ENCODE data around the gene OTUD5.

The OTUD5 gene

DNA sequence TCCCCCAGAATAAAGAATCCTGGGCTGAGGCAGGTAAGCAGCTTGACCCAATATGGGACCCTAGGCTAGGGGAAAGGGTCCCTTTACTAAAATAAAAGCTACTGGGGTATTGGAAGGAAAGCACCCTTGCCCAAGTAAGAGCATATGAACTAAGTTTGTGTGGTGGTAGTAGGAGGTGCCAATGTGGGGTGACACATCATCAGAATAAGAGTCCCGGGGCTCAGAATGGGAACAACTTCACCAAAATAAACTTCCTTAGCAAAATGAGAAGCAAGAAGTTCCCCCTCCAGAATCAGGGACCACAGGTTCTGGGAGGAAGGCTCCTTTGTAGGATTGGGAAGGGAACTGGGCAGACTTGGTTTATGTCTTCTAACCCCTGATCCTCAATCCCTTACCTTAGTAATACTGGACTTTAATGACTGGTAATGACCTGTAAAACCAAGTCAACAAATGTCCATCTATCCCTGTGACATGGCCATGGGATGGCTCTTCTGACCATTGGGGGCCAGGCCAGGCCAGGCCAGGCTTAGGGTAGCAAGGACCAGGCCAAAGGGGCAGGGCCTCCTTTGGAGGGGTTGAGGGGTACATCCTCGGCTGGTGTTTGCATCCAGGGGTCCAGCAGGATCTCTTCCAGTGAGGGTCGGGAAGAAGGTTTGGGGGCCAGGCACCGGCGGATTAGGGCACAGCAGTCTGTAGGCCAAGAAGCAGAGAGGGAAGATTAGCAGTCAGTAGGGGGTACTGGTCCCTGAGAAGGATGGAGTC is 43.6 kb downstream of the OTUD5 start:
- in situ Hi-C loops (cut with HindIII; ENCODE audit: low sequenced_read_pairs) = no loop called here

- in situ Hi-C loops (cut with HindIII; ENCODE audit: low sequenced_read_pairs) = no loop called here
Observed at GRCh38 chrX:48911412-48912182, 45.8 kb downstream of the OTUD5 start, which contains the start of gene SLC35A2. Gene SLC35A2, minus strand, starts transcription at chrX:48911646. Its CDS starts 10 bp downstream, at chrX:48911636.

- in situ Hi-C loops (cut with HindIII; ENCODE audit: low sequenced_read_pairs) = no loop called here
Observed at GRCh38 chrX:48910926-48911411, 46.4 kb downstream of the OTUD5 start.

GRCh38 chrX:48909703-48910294 is 47.6 kb downstream of the OTUD5 start:
- in situ Hi-C loops (cut with HindIII; ENCODE audit: low sequenced_read_pairs) = no loop called here

DNA sequence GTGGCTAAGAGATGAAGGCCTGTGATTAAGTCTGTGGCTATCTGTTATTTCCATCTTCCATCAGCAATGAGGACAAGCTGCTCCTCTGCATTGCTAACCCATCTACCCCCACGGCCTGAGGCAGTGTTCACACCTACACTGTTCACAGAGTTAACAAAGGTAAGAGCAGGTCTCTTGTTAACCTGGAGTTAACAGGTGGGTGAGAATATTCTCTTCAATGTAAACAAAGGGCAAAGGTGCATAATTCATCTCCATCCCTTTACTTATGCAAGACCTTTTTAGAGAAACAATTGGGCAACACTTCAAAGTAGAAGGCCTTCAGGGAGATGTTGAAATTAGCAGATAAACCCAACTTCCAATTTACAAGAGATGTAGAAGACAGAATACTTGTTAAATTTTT is 48.8 kb downstream of the OTUD5 start:
- in situ Hi-C loops (cut with HindIII; ENCODE audit: low sequenced_read_pairs) = no loop called here

DNA sequence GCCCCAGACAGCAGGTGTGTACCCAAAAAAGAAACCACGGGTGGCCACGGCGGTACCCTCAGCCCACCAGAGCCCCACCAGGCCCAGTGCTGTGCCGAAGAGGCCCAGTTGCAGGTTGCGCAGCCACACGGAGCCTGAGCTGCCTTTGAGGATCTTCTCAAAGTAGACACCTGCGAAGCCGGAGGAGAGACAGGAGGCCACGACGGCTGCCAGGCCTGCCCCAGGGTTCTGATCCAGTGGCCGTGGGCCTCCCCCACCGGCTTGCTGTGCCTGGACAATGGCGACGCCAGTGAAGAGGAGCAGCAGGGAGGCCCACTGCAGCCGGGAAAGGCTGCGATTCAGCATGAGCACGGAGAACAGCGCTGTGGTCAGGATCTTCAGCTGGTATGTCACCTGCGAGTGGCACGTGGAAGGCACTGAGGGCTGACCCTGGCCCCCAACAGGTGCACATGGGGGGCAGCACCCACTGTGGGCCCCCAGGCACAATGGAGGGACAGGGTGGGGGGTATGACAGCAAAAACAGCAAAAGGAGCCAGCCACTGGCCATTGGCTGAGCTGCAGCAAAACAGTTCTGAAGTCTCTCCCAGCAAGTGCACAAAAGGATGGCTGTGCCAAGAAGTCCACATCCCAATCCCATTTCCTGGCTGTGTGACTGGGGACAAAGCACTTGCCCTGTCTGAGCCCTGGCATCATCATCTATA is 52.2 kb downstream of the OTUD5 start:
- in situ Hi-C loops (cut with HindIII; ENCODE audit: low sequenced_read_pairs) = no loop called here

DNA sequence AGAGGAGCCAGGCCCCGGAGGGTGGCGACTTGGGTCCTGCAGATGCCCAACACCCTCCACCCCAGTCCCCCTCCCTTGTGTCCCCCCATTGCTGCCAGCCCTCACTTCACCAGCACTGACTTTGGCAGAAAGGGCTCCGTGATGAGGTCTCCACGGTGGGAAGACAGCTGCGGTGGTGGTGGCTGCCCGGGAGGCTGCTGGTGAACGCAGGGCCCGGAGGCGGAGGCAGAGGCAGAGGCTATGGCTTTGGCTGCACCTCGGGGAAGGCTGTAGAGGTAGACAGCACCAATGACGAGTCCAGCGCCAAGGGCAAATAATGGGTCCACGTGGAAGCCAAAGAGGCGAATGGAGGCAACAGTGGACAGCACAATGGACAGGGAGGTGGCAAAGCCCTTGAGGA is 52.8 kb downstream of the OTUD5 start:
- in situ Hi-C loops (cut with HindIII; ENCODE audit: low sequenced_read_pairs) = no loop called here

- in situ Hi-C loops (cut with HindIII; ENCODE audit: low sequenced_read_pairs) = no loop called here
Observed at GRCh38 chrX:48904180-48904579, 53.2 kb downstream of the OTUD5 start.

DNA sequence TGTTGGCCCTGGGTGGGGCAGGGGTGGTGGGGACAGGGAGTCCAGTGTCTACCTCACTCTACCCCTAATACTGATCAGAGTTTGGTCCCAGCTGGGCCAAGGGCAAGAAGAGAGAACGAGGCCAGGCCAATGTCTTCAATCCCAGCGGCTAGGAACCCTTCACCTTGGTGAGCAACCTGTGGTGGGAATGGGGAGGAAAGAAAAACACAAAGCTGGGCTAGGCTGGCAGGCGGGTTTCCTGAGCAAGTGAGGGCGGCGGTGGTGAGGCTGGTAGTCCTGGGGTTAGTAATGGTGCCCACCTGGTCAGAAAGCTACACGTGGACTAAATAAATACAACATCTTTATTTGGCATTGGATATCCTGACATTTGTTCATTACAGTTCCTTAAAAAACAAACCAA is 54.1 kb downstream of the OTUD5 start:
- in situ Hi-C loops (cut with HindIII; ENCODE audit: low sequenced_read_pairs) = no loop called here

DNA sequence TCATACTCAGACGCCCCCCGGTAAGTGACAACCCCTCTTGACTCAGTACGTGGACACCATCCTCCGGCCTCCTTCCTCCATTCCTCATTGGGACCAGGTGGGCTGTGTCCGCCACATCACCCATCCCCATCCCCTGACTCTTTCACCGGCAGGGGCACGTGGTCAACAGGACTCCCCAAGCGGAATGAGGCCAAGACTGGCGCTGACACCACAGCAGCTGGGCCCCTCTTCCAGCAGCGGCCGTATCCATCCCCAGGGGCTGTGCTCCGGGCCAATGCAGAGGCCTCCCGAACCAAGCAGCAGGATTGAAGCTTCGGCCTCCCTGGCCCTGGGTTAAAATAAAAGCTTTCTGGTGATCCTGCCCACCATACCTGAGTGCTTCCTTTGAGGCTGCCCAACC is 54.6 kb downstream of the OTUD5 start:
- in situ Hi-C loops (cut with HindIII; ENCODE audit: low sequenced_read_pairs) = no loop called here

DNA sequence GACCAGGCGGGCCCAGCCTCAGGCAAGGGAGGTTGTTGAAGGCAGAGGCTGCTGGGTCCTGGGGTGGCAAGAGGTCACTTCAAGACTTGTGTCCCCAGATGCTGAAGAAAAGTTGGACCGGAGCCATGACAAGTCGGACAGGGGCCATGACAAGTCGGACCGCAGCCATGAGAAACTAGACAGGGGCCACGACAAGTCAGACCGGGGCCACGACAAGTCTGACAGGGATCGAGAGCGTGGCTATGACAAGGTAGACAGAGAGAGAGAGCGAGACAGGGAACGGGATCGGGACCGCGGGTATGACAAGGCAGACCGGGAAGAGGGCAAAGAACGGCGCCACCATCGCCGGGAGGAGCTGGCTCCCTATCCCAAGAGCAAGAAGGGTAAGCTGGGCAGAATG is 55.3 kb downstream of the OTUD5 start:
- in situ Hi-C loops (cut with HindIII; ENCODE audit: low sequenced_read_pairs) = no loop called here

DNA sequence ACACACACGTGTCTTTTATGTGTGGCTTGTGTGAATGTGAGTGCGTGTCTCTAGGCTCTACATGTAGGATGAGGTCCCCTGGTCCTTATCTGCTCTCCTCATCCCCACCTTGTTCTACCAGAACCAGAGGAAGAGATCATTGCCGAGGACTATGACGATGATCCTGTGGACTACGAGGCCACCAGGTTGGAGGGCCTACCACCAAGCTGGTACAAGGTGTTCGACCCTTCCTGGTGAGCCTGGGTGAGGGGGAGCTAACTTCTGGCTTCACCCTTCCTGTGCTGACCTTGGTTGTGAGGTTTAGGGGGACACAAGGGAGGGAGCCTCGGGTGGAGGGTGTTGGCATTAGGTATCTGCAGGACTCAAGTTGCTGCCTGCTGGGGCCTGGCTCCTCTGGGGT is 56.3 kb downstream of the OTUD5 start:
- in situ Hi-C loops (cut with HindIII; ENCODE audit: low sequenced_read_pairs) = no loop called here

GRCh38 chrX:48899078-48899410 is 58.4 kb downstream of the OTUD5 start:
- in situ Hi-C loops (cut with HindIII; ENCODE audit: low sequenced_read_pairs) = no loop called here

DNA sequence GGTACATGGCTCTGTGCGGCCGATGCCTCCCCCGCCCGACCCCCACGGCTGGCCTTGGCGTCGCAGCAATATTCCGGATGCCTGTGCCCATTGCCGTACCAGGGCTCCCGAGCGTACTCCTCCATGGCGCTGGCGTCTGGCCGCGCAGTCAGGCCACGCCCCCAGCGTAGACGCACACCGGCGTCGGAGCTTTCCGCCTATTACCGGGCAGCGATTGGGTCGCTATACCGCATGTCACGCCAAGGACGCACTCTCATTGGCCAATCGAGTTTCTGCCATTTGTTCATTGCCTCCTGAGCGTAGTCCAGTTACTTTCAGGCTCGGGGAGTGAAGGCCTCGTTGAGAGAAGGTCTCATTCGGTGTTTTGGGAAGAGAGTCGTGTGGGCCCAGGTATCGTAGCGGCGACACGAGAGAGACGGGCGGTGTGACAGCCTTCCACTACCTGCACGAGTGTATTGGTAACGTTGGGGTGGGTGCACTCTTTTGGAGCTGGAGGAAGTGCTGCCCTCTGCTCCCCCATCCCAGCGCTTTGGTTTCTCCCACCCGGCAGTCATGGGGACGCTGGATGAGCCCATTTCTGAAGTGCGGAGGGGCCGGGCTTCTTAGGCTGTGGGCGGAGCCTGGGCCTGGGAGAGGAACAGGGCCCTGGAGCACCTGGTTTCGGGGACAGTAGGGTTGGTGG is 59.6 kb downstream of the OTUD5 start, which contains the start of the genes PQBP1 and TIMM17B:
Gene PQBP1 (plus strand): TSS at position 306 of the 682 bp plus-strand sequence. CDS start 580 bp downstream, outside the sequence.
Gene TIMM17B (minus strand): TSS at position 144 of the 682 bp plus-strand sequence. CDS start 19 bp downstream, at position 125.
- in situ Hi-C loops (cut with HindIII; ENCODE audit: low sequenced_read_pairs) = no loop called here

DNA sequence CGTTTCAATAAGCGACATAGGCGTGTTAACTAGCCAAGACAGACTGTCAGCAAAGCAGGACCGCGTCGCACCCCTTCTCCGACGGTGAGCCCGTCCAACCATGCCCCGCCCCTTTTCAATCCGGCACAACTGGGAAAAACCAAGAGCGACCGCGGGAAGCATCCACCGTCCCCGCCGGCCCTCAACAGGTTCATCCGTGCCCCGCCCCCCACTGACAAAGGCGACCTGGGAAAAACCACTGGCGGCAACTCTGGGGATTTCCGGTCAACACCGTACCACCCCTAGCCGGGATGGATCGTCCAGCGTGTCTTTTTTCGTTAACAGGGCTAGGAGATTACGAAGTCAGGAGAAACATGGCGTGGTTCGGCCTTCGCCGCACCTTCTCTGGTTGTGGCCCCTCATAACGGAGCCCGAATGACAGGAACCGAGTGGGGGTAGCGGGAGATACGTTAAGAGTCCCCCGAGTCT is 60.2 kb downstream of the OTUD5 start:
- in situ Hi-C loops (cut with HindIII; ENCODE audit: low sequenced_read_pairs) = no loop called here

DNA sequence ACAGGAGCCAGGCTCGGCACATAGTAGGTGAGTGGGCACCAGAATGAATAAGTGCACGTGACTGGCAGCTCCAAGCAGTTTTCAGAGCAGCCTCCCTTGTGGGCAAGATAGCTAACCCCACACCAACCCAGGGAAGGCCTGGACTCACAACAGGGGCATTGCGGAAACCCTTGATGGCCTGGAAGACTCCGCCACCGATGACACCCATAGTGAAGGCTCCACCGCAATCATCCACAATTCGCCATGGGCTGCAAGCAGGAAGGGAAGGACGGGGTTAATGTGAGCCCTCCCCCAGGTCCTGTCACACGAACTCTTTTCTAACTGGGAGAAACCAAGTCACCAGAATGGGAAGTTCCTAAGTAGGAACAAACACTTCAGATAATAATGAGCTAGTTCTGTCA is 60.8 kb downstream of the OTUD5 start:
- in situ Hi-C loops (cut with HindIII; ENCODE audit: low sequenced_read_pairs) = no loop called here

GRCh38 chrX:48894891-48895290 is 62.5 kb downstream of the OTUD5 start:
- in situ Hi-C loops (cut with HindIII; ENCODE audit: low sequenced_read_pairs) = no loop called here

- in situ Hi-C loops (cut with HindIII; ENCODE audit: low sequenced_read_pairs) = no loop called here
Observed at GRCh38 chrX:48893556-48894348, 63.7 kb downstream of the OTUD5 start.

DNA sequence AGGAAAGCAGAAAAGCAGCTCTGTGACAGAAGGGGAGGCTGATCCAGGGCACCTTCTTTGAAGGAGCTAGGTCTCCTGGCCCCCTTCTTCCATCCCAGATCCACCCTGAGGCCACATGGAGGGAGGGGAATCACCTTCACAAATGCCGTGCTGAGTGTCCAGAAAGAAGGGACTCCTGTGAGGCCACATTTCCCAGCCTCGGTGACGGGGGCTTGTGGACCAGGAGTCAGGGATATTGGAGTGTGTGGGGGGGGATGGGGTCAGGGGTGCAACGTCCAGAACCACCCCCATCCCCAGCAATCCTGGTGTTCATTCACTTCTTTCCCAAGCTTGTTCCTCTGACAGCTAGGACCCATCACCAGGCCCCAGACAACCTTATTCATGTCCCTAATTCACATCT is 64.5 kb downstream of the OTUD5 start:
- in situ Hi-C loops (cut with HindIII; ENCODE audit: low sequenced_read_pairs) = no loop called here

Data from DLD1 (cell line).